ENCODE data around the gene DOCK3.

DNA sequence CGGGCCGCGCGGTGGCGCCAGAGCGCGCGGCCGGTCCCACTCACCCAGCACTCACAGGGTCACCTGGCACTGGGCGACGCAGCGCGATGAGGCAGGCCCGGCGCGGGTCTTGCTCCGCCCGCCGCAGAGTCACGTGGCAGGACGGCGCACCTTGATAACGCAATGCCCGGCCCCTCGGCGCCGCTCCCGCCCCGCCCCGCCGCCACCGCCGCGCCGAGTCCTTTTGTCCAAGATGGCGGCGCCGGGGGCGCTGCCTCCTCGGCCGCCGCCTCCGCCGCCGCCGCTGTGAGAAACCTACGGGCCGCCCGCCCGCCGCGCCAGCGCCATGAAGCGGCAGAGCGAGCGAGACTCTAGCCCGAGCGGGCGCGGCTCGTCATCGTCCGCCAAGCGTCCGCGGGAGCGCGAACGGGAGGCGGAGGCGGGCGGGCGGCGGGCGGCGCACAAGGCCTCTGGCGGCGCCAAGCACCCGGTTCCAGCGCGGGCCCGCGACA lies 716.4 kb downstream of the DOCK3 start, which contains the start of gene RBM15B:
- TF ChIP-seq GLIS3 (CRISPR knock-in tag; IDR thresholded peaks at IDR 0.05) (no peak), ARNTL (CRISPR knock-in tag; IDR thresholded peaks at IDR 0.05; ENCODE audit: borderline replicate concordance, low read depth) (no peak), ZNF565 (CRISPR knock-in tag; conservative IDR thresholded peaks at IDR 0.05; ENCODE audit: low read depth) (no peak), ZFP3 (CRISPR knock-in tag; IDR thresholded peaks at IDR 0.05) (no peak), ZFP30 (CRISPR knock-in tag; IDR thresholded peaks at IDR 0.05) (no peak), BACH2 (CRISPR knock-in tag; IDR thresholded peaks at IDR 0.05; ENCODE audit: borderline replicate concordance) (no peak), CSDC2 (CRISPR knock-in tag; IDR thresholded peaks at IDR 0.05) (no peak), OSR1 (CRISPR knock-in tag; IDR thresholded peaks at IDR 0.05) (no peak)
- TF ChIP-seq, protein P1, sequence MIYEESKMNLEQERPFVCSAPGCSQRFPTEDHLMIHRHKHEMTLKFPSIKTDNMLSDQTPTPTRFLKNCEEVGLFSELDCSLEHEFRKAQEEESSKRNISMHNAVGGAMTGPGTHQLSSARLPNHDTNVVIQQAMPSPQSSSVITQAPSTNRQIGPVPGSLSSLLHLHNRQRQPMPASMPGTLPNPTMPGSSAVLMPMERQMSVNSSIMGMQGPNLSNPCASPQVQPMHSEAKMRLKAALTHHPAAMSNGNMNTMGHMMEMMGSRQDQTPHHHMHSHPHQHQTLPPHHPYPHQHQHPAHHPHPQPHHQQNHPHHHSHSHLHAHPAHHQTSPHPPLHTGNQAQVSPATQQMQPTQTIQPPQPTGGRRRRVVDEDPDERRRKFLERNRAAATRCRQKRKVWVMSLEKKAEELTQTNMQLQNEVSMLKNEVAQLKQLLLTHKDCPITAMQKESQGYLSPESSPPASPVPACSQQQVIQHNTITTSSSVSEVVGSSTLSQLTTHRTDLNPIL (CRISPR knock-in tag; IDR thresholded peaks at IDR 0.05; ENCODE audit: low read depth) = no peak
- TF ChIP-seq, protein P2, sequence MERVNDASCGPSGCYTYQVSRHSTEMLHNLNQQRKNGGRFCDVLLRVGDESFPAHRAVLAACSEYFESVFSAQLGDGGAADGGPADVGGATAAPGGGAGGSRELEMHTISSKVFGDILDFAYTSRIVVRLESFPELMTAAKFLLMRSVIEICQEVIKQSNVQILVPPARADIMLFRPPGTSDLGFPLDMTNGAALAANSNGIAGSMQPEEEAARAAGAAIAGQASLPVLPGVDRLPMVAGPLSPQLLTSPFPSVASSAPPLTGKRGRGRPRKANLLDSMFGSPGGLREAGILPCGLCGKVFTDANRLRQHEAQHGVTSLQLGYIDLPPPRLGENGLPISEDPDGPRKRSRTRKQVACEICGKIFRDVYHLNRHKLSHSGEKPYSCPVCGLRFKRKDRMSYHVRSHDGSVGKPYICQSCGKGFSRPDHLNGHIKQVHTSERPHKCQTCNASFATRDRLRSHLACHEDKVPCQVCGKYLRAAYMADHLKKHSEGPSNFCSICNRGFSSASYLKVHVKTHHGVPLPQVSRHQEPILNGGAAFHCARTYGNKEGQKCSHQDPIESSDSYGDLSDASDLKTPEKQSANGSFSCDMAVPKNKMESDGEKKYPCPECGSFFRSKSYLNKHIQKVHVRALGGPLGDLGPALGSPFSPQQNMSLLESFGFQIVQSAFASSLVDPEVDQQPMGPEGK (CRISPR knock-in tag; IDR thresholded peaks at IDR 0.05; ENCODE audit: borderline replicate concordance) = no peak
- TF ChIP-seq, protein P3, sequence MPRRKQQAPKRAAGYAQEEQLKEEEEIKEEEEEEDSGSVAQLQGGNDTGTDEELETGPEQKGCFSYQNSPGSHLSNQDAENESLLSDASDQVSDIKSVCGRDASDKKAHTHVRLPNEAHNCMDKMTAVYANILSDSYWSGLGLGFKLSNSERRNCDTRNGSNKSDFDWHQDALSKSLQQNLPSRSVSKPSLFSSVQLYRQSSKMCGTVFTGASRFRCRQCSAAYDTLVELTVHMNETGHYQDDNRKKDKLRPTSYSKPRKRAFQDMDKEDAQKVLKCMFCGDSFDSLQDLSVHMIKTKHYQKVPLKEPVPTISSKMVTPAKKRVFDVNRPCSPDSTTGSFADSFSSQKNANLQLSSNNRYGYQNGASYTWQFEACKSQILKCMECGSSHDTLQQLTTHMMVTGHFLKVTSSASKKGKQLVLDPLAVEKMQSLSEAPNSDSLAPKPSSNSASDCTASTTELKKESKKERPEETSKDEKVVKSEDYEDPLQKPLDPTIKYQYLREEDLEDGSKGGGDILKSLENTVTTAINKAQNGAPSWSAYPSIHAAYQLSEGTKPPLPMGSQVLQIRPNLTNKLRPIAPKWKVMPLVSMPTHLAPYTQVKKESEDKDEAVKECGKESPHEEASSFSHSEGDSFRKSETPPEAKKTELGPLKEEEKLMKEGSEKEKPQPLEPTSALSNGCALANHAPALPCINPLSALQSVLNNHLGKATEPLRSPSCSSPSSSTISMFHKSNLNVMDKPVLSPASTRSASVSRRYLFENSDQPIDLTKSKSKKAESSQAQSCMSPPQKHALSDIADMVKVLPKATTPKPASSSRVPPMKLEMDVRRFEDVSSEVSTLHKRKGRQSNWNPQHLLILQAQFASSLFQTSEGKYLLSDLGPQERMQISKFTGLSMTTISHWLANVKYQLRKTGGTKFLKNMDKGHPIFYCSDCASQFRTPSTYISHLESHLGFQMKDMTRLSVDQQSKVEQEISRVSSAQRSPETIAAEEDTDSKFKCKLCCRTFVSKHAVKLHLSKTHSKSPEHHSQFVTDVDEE (CRISPR knock-in tag; IDR thresholded peaks at IDR 0.05) = no peak
